Thyroid gland (tissue), 4 donors: ENCODE data around the gene NAALADL2. TPM values are rescaled to one million over a fixed set of nuclear protein-coding genes. Genes with fewer than 3 reads are reported as not detected.

Experiments used
- DNase-seq, 2 donors: peaks; one replicate each; pipeline ENCODE4 v3.0.0-alpha.2; 2019
- H3K27ac ChIP-seq, 3 donors: fragments of 200-600 bp; sonication (generic); 1 replicate in 2 of 3; 2 replicates in 1 of 3; pipeline ENCODE4 v1.5.1; 2016 to 2019; ENCODE audit warnings: mild to moderate bottlenecking in 1 of 3, moderate library complexity in 1 of 3
- H3K27me3 ChIP-seq: fragments of 200-600 bp; sonication (generic); one replicate; pipeline ENCODE4 v1.5.1; 2019
- H3K36me3 ChIP-seq, 2 donors: fragments of 200-600 bp; sonication (generic); one replicate each; pipeline ENCODE4 v1.5.1; 2016 to 2019
- H3K4me1 ChIP-seq, 2 donors: fragments of 200-600 bp; sonication (generic); one replicate each; pipeline ENCODE4 v1.5.1; 2017 to 2019
- H3K4me3 ChIP-seq, 3 donors: fragments of 200-600 bp; sonication (generic); replicated peaks in 1 of 3; 1 replicate in 2 of 3; 2 replicates in 1 of 3; pipeline ENCODE4 v1.5.1; 2016; ENCODE audit warnings: mild to moderate bottlenecking in 1 of 3
- H3K9me3 ChIP-seq: fragments of 200-600 bp; sonication (generic); one replicate; pipeline ENCODE4 v1.5.1; 2017
- POLR2A ChIP-seq, 2 donors: fragments of 450-650 bp; IDR thresholded peaks; one replicate each; pipeline ENCODE4 v1.6.1; 2017; ENCODE audit warnings: antibody characterized with exemption in 2 of 2, mild to moderate bottlenecking in 2 of 2, moderate library complexity in 1 of 2
- WGBS, 2 donors: methylation state at CpG; one replicate each; pipeline ENCODE4 v1.1.5; 2017; 5-methylcytosine and 5-hydroxymethylcytosine counted together
- intact Hi-C: fragments of 100-400 bp; cut with DNase I; formaldehyde crosslinking; loops from one replicate; pipeline ENCODE4 v1.15.1; 2023
- total RNA-seq, 4 donors: library from RNA; depleted of rRNA; stranded (reverse); fragments of >200 nt; gene quantifications; one replicate each; pipeline ENCODE4 v1.2.3, GENCODE V29; 2016
- TF ChIP-seq, protein P1 (sequence below), 6 experiments: fragments of 200-600 bp in 3 of 6; fragments of 450-650 bp in 3 of 6; sonication (generic) in 3 of 6; IDR thresholded peaks; one replicate each; pipeline ENCODE4 v1.5.1; 2016 to 2019; ENCODE audit warnings: antibody characterized with exemption in 6 of 6, mild to moderate bottlenecking in 2 of 6, inconsistent platforms in 1 of 6, moderate library complexity in 1 of 6

Gene NAALADL2
- total RNA-seq, 4 donors from 2014 or later, result 7.6 to 14.7 (median 9.0) TPM

DNA sequence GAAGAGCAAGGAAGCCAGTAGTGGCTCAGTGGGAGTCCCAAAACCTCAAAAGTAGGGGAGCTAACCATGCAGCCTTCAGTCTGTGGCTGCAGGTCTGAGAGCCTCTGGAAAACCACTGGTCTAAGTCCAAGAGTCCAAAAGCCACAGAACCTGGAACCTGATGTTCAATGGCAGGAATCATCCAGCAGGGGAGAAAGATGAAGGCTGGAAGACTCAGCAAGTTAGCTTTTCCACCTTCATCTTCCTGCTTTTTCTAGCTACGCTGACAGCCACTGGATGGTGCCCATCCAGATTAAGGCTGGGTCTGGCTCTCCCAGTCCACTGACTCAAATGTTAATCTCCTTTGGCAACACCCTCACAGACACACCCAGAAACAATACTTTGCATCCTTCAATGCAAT lies 626.3 kb downstream of the NAALADL2 start:
- intact Hi-C loops, result no loop called here
- Histone ChIP-seq H3K9me3 (no peaks in the 10 kb centered on the region), H3K4me1 (no peaks in the 10 kb centered on the region), H3K4me3 (no peak overlapping the region), H3K27me3 (no peaks in the 10 kb centered on the region), H3K27ac (no peak overlapping the region), H3K36me3 (no peaks in the 10 kb centered on the region)
- no peak for DNase-seq
- WGBS, 2 donors, result 93 to 100% methylated on average over 1 of the region's 1 CpG
- TF ChIP-seq POLR2A (IDR thresholded peaks at IDR 0.05), result no peak
- TF ChIP-seq, protein P1, sequence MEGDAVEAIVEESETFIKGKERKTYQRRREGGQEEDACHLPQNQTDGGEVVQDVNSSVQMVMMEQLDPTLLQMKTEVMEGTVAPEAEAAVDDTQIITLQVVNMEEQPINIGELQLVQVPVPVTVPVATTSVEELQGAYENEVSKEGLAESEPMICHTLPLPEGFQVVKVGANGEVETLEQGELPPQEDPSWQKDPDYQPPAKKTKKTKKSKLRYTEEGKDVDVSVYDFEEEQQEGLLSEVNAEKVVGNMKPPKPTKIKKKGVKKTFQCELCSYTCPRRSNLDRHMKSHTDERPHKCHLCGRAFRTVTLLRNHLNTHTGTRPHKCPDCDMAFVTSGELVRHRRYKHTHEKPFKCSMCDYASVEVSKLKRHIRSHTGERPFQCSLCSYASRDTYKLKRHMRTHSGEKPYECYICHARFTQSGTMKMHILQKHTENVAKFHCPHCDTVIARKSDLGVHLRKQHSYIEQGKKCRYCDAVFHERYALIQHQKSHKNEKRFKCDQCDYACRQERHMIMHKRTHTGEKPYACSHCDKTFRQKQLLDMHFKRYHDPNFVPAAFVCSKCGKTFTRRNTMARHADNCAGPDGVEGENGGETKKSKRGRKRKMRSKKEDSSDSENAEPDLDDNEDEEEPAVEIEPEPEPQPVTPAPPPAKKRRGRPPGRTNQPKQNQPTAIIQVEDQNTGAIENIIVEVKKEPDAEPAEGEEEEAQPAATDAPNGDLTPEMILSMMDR (IDR thresholded peaks at IDR 0.05), result no peak

- WGBS, 2 donors, result 81 to 87% methylated on average over 6 of the region's 6 CpGs
- H3K27ac ChIP-seq, result no peak overlapping the region
- no peaks in the 10 kb centered on the region for H3K9me3 ChIP-seq
Measured at GRCh38 chr3:175486255-175486654, 627.1 kb downstream of the NAALADL2 start.

DNA sequence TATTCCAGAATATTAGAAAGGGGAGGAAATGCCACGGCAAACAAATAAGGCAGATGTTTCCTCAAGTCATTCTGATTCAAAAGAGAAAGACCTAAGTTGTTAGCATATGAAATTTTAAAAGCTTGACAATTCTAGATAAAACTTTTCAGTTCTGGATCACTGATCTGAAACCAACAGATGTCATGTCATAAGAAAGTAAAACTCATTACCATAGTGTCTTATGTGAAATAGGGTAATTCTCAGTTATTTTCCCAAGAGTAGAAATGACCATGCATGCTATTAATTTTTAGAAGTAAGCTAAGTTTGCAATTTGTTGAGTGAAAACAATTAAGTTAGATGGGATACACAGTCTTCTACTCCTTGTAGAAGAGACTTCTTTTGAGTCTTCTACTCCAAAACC lies 630.3 kb downstream of the NAALADL2 start:
- intact Hi-C loops, result no loop called here
- DNase-seq, result no peak
- WGBS, 2 donors, result 81 to 89% methylated on average over 1 of the region's 1 CpG

More at GRCh38 chr3:175486255-175486654, 627.1 kb downstream of the NAALADL2 start:
- Histone ChIP-seq H3K36me3 (no peaks in the 10 kb centered on the region), H3K27me3 (no peaks in the 10 kb centered on the region), H3K4me3 (no peak overlapping the region), H3K4me1 (no peaks in the 10 kb centered on the region)
- TF ChIP-seq POLR2A (IDR thresholded peaks at IDR 0.05), result no peak
- TF ChIP-seq, protein P1 (IDR thresholded peaks at IDR 0.05), result no peak
- intact Hi-C loops, result no loop called here
- DNase-seq, result no peak

GRCh38 chr3:175493301-175493700 lies 634.2 kb downstream of the NAALADL2 start:
- intact Hi-C loops, result no loop called here
- H3K4me3 ChIP-seq, result no peak overlapping the region
- WGBS, 2 donors, result 91 to 95% methylated on average over 4 of the region's 4 CpGs
- no peaks in the 10 kb centered on the region for H3K27me3 ChIP-seq
- H3K9me3 ChIP-seq, result no peaks in the 10 kb centered on the region
- no peak for TF ChIP-seq POLR2A (IDR thresholded peaks at IDR 0.05)
- TF ChIP-seq, protein P1 (IDR thresholded peaks at IDR 0.05), result no peak
- no peak for DNase-seq
- no peaks in the 10 kb centered on the region for H3K4me1 ChIP-seq
- H3K36me3 ChIP-seq, result no peaks in the 10 kb centered on the region
- H3K27ac ChIP-seq, result no peak overlapping the region

More for the DNA sequence above, 630.3 kb downstream of the NAALADL2 start:
- Histone ChIP-seq H3K9me3 (no peaks in the 10 kb centered on the region), H3K4me1 (no peaks in the 10 kb centered on the region), H3K4me3 (no peak overlapping the region), H3K36me3 (no peaks in the 10 kb centered on the region), H3K27ac (no peak overlapping the region), H3K27me3 (no peaks in the 10 kb centered on the region)
- TF ChIP-seq, protein P1 (IDR thresholded peaks at IDR 0.05), result no peak
- no peak for TF ChIP-seq POLR2A (IDR thresholded peaks at IDR 0.05)

DNA sequence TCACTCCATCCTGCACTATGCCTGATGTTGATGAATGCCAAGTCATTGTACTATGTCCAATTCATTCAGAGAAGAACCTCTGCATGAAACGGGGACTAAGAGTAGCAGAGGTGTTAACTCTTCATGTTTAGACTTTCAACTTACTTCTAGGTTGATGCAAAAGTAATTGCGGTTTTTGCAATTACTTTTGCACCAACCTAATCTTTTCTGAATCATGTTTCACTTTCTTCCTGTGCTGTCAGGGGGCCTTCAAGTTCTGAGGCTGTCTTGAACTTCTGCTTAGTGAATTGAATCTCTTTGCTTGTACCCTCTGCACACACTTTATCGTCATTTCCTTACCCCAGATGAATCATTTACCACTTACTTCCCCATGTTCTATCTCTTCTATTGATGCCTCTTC lies 636.2 kb downstream of the NAALADL2 start:
- Histone ChIP-seq H3K36me3 (no peaks in the 10 kb centered on the region), H3K27me3 (no peaks in the 10 kb centered on the region), H3K4me1 (no peaks in the 10 kb centered on the region), H3K4me3 (no peak overlapping the region), H3K27ac (no peak overlapping the region), H3K9me3 (no peaks in the 10 kb centered on the region)
- 71 to 79% methylated on average over 3 of the region's 3 CpGs for WGBS, 2 donors
- no peak for DNase-seq
- TF ChIP-seq, protein P1 (IDR thresholded peaks at IDR 0.05), result no peak
- no peak for TF ChIP-seq POLR2A (IDR thresholded peaks at IDR 0.05)
- intact Hi-C loops, result no loop called here
